ENCODE measurements around the gene EBF3. TPM values are rescaled to one million over a fixed set of nuclear protein-coding genes. Genes with fewer than 3 reads are reported as not detected.

EBF3 gene
- total RNA-seq, 1 experiment from 2014 or later = 0.22 TPM

- Mint-ChIP-seq H3K9me3 (no peaks in the 10 kb centered on the region; a peak in 1 of 5 replicates), H3K36me3 (ENCODE audit: insufficient read depth in 1 of 3, low read depth in 3 of 3) (no peaks in the 10 kb centered on the region), H3K4me1 (peaks cover 28 to 31% of the 10 kb centered on the region in 2 experiments), H3K4me3 (no peak overlapping the region), H3K27me3 (ENCODE audit: low read depth) (peaks cover 3% of the 10 kb centered on the region; the same call in 1 of the 2 replicates), H3K27ac (no peak overlapping the region)
- Histone ChIP-seq H3K4me2 (ENCODE audit: insufficient read depth, insufficient read length, low read length) (no peak overlapping the region), H3K27ac (ENCODE audit: insufficient read length, low read depth, low read length) (no peak overlapping the region), H3K23ac (ENCODE audit: insufficient read length, low read depth, low read length) (no peak overlapping the region), H3K9ac (ENCODE audit: extremely low read depth, insufficient read length, low read length) (no peak overlapping the region), H3K18ac (ENCODE audit: insufficient read length, low read depth, low read length) (no peak overlapping the region), H3T11ph (ENCODE audit: low read length) (no peak overlapping the region), H4K91ac (ENCODE audit: insufficient read length, low read depth, low read length) (no peak overlapping the region), H2BK20ac (ENCODE audit: low read depth, low read length, poor library complexity, severe bottlenecking) (no peak overlapping the region), H3K27me3 (ENCODE audit: insufficient read depth, low read length) (no peaks in the 10 kb centered on the region), H4K5ac (ENCODE audit: insufficient read length, low read depth, low read length) (no peak overlapping the region), H2BK12ac (ENCODE audit: insufficient read length, low read depth, low read length) (no peak overlapping the region), H3K4me1 (ENCODE audit: insufficient read depth, low read length) (no peaks in the 10 kb centered on the region), H3K79me2 (ENCODE audit: insufficient read depth, low read length) (no peaks in the 10 kb centered on the region), H3K79me1 (ENCODE audit: insufficient read depth, low read depth, low read length, poor library complexity, severe bottlenecking) (no peaks in the 10 kb centered on the region), H3K56ac (ENCODE audit: insufficient read length, low read depth, low read length) (no peak overlapping the region), H4K20me1 (ENCODE audit: control insufficient read depth, insufficient read depth, insufficient read length) (no peaks in the 10 kb centered on the region), H4K8ac (replicated peaks; ENCODE audit: insufficient read length, low read depth, low read length) (no peak overlapping the region), H2AFZ (ENCODE audit: low read length) (no peak overlapping the region), H2BK15ac (ENCODE audit: low read depth, low read length) (no peak overlapping the region), H3K23me2 (ENCODE audit: insufficient read length, low read depth, low read length, poor library complexity, severe bottlenecking) (no peaks in the 10 kb centered on the region), H3K14ac (ENCODE audit: insufficient read depth, low read length) (no peak overlapping the region), H3K4ac (ENCODE audit: low read depth, low read length) (no peak overlapping the region), H3K9me3 (ENCODE audit: control insufficient read depth, low read depth, low read length) (no peaks in the 10 kb centered on the region), H2BK120ac (ENCODE audit: low read depth, low read length, poor library complexity, severe bottlenecking) (no peak overlapping the region), H2BK5ac (ENCODE audit: insufficient read length, low read length) (no peak overlapping the region), H2AK5ac (ENCODE audit: insufficient read length, low read length) (no peak overlapping the region)
- peak; percentile 93 for DNase-seq
- peak; percentile 87 for TF ChIP-seq CTCF (conservative IDR thresholded peaks at IDR 0.05)
- WGBS (ENCODE audit: extremely low coverage, insufficient read length, low lambda C conversion rate) = no CpG with 5 or more reads among the region's 22 CpGs
Measured at GRCh38 chr10:129888784-129889616, 75.1 kb downstream of the EBF3 start.
